ENCODE data around the gene C11orf68. TPM values are rescaled to one million over a fixed set of nuclear protein-coding genes. Genes with fewer than 3 reads are reported as not detected.

The C11orf68 gene
- total and polyA plus RNA-seq, 2 experiments from 2014 or later: 16.8 to 23.2 TPM

GRCh38 chr11:65932558-65932919 is 13.7 kb upstream of the C11orf68 start:
- H3K4me3 Mint-ChIP-seq: peak overlapping the region; percentile 38; the same call in 2 of the 3 replicates
- Histone ChIP-seq H3K27me3 (ENCODE audit: insufficient read depth) (no peaks in the 10 kb centered on the region), H3K27ac (ENCODE audit: low read depth) (0 out of 2 replicates have a peak overlapping the region, but pooled peaks have one; percentile 61), H3K4me2 (peak overlapping the region; percentile 72), H3K79me2 (replicated peaks; ENCODE audit: insufficient read depth) (no peaks in the 10 kb centered on the region), H2AFZ (peak overlapping the region; percentile 96), H3K4me1 (ENCODE audit: insufficient read depth) (peaks cover 4% of the 10 kb centered on the region), H3K4me3 (peak overlapping the region; percentile 42; the same call in 1 of the 2 replicates), H4K20me1 (replicated peaks; ENCODE audit: insufficient read depth) (no peaks in the 10 kb centered on the region), H3K9me2 (ENCODE audit: insufficient read depth) (no peaks in the 10 kb centered on the region), H3F3A (replicated peaks; ENCODE audit: low read depth) (0 out of 2 replicates have a peak, but pooled peaks cover 5% of the 10 kb centered on the region), H3K36me3 (ENCODE audit: insufficient read depth) (no peaks in the 10 kb centered on the region)
- H3K36me3 Mint-ChIP-seq (ENCODE audit: low read depth): no peaks in the 10 kb centered on the region
- peaks cover 19% of the 10 kb centered on the region for H3K4me1 Mint-ChIP-seq
- DNase-seq (ENCODE audit: low spot score) (peak; percentile 82), ATAC-seq (peak; percentile 74)
- peaks cover 7% of the 10 kb centered on the region for H3K27me3 Mint-ChIP-seq (ENCODE audit: insufficient read depth, low read depth, poor library complexity)
- H3K27ac Mint-ChIP-seq: no peak overlapping the region; the same call in 1 of the 2 replicates
- H3K9me3 Mint-ChIP-seq: no peaks in the 10 kb centered on the region
- peak; percentile 51 to 71 for TF ChIP-seq CTCF (conservative IDR thresholded peaks at IDR 0.05; ENCODE audit: low read depth in 2 of 2)
- no peak for TF ChIP-seq ZNF114 (CRISPR knock-in tag; IDR thresholded peaks at IDR 0.05)
- TF ChIP-seq NANOG (IDR thresholded peaks at IDR 0.05; ENCODE audit: borderline replicate concordance): no peak
- TF ChIP-seq CREB1 (CRISPR knock-in tag; IDR thresholded peaks at IDR 0.05; ENCODE audit: low read depth): 0 out of 2 replicates have a peak, but pooled peaks have one; percentile 16
- no peak for TF ChIP-seq EZH2phosphoT487 (IDR thresholded peaks at IDR 0.05; ENCODE audit: unreplicated experiment)
- TF ChIP-seq ETS1 (IDR thresholded peaks at IDR 0.05): no peak
- TF ChIP-seq JUNB (IDR thresholded peaks at IDR 0.05; ENCODE audit: unreplicated experiment): no peak
- TF ChIP-seq ZNF462 (CRISPR knock-in tag; IDR thresholded peaks at IDR 0.05): no peak
